ENCODE data around the gene DIAPH3. TPM values are rescaled to one million over a fixed set of nuclear protein-coding genes. Genes with fewer than 3 reads are reported as not detected.

DIAPH3 gene
- total and polyA plus RNA-seq, 8 donors, result 3.3 to 19.1 (median 10.6) TPM

- Histone ChIP-seq H3K4me1 (no peaks in the 10 kb centered on the region), H3K9me3 (no peaks in the 10 kb centered on the region), H3K27me3 (no peaks in the 10 kb centered on the region), H3K36me3 (no peaks in the 10 kb centered on the region), H3K27ac (no peak overlapping the region), H3K4me3 (no peak overlapping the region)
- DNase-seq, result no peak
- ATAC-seq, result peak; percentile 25
- TF ChIP-seq CTCF (IDR thresholded peaks at IDR 0.05), result no peak
- intact Hi-C loops (cut with DNase I), result no loop called here
These were observed 216.8 kb downstream of the DIAPH3 start for GRCh38 chr13:59946944-59947343.

GRCh38 chr13:59931621-59932020 lies 232.1 kb downstream of the DIAPH3 start:
- H3K4me3 ChIP-seq, result no peak overlapping the region
- no peak for TF ChIP-seq CTCF (IDR thresholded peaks at IDR 0.05)

GRCh38 chr13:59924256-59924655 lies 239.5 kb downstream of the DIAPH3 start:
- intact Hi-C loops (cut with DNase I), result no loop called here
- Histone ChIP-seq H3K4me1 (no peaks in the 10 kb centered on the region), H3K27ac (no peak overlapping the region), H3K4me3 (no peak overlapping the region), H3K36me3 (no peaks in the 10 kb centered on the region), H3K27me3 (no peaks in the 10 kb centered on the region), H3K9me3 (peaks cover 0 to 16% of the 10 kb centered on the region in 2 donors)
- no peak for DNase-seq
- TF ChIP-seq CTCF (IDR thresholded peaks at IDR 0.05), result no peak
- no peak for ATAC-seq

More at GRCh38 chr13:59931621-59932020, 232.1 kb downstream of the DIAPH3 start:
- ATAC-seq (no peak), DNase-seq (no peak)
- H3K4me1 ChIP-seq, result no peaks in the 10 kb centered on the region
- no peaks in the 10 kb centered on the region for H3K36me3 ChIP-seq
- H3K9me3 ChIP-seq, result peaks cover 0 to 16% of the 10 kb centered on the region in 2 donors
- intact Hi-C loops (cut with DNase I), result no loop called here
- H3K27ac ChIP-seq, result no peak overlapping the region
- H3K27me3 ChIP-seq, result no peaks in the 10 kb centered on the region

GRCh38 chr13:59915252-59915651 lies 248.5 kb downstream of the DIAPH3 start:
- no peaks in the 10 kb centered on the region for H3K9me3 ChIP-seq
- H3K27me3 ChIP-seq, result no peaks in the 10 kb centered on the region
- no peak for TF ChIP-seq CTCF (IDR thresholded peaks at IDR 0.05)
- DNase-seq (no peak), ATAC-seq (no peak)
- H3K27ac ChIP-seq, result no peak overlapping the region
- no peaks in the 10 kb centered on the region for H3K36me3 ChIP-seq
- H3K4me3 ChIP-seq, result no peak overlapping the region
- intact Hi-C loops (cut with DNase I), result no loop called here
- no peaks in the 10 kb centered on the region for H3K4me1 ChIP-seq

- DNase-seq, result no peak
- intact Hi-C loops (cut with DNase I), result no loop called here
- Histone ChIP-seq H3K9me3 (no peaks in the 10 kb centered on the region), H3K4me1 (no peaks in the 10 kb centered on the region), H3K36me3 (no peaks in the 10 kb centered on the region), H3K27ac (no peak overlapping the region), H3K27me3 (no peaks in the 10 kb centered on the region), H3K4me3 (no peak overlapping the region)
- ATAC-seq, result no peak
- no peak for TF ChIP-seq CTCF (IDR thresholded peaks at IDR 0.05)
These were observed 249.2 kb downstream of the DIAPH3 start for GRCh38 chr13:59914556-59914955.

Measured in left lung (tissue), 10 donors.